ENCODE results near the gene DENND2A. TPM values are rescaled to one million over a fixed set of nuclear protein-coding genes. Genes with fewer than 3 reads are reported as not detected.

Gene DENND2A
- total RNA-seq, 1 experiment from 2014 or later, result 10.0 TPM

DNA sequence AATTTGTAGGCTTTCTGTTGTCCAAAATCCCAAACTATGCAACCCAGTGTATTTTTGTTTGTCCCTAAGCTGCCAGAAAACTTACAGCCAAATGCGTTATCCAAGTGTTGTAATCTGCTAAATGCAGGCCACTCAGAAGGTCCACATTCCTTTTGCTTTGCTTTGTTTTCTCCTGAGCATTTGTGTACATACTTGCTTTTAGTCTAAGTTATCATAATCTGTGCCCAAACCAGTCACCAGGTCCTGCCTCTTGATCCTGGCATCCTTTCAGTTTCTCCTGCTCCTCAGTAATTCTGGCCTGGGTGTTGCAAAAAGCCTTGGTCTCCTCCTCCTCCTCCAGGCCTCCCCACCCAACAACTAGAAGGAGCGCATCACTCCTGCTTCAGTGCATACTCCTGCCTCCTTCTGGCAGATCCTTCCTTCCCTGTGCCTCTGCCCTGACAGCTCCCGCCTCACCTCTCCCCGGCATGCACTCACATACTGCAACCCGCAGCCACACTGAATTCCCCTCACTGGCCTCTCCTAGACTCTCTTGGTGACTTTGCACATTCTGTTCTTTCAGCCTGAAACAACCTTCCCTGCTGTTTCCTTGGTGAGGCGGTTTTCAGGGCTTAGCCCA, 2.3 kb downstream of the DENND2A start:
- TF ChIP-seq, protein P1, sequence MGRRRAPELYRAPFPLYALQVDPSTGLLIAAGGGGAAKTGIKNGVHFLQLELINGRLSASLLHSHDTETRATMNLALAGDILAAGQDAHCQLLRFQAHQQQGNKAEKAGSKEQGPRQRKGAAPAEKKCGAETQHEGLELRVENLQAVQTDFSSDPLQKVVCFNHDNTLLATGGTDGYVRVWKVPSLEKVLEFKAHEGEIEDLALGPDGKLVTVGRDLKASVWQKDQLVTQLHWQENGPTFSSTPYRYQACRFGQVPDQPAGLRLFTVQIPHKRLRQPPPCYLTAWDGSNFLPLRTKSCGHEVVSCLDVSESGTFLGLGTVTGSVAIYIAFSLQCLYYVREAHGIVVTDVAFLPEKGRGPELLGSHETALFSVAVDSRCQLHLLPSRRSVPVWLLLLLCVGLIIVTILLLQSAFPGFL (CRISPR knock-in tag; IDR thresholded peaks at IDR 0.05; ENCODE audit: borderline replicate concordance), result no peak
- TF ChIP-seq, protein P2, sequence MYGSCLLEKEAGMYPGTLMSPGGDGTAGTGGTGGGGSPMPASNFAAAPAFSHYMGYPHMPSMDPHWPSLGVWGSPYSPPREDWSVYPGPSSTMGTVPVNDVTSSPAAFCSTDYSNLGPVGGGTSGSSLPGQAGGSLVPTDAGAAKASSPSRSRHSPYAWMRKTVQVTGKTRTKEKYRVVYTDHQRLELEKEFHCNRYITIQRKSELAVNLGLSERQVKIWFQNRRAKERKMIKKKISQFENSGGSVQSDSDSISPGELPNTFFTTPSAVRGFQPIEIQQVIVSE (CRISPR knock-in tag; IDR thresholded peaks at IDR 0.05; ENCODE audit: borderline replicate concordance), result no peak
- TF ChIP-seq, protein P3, sequence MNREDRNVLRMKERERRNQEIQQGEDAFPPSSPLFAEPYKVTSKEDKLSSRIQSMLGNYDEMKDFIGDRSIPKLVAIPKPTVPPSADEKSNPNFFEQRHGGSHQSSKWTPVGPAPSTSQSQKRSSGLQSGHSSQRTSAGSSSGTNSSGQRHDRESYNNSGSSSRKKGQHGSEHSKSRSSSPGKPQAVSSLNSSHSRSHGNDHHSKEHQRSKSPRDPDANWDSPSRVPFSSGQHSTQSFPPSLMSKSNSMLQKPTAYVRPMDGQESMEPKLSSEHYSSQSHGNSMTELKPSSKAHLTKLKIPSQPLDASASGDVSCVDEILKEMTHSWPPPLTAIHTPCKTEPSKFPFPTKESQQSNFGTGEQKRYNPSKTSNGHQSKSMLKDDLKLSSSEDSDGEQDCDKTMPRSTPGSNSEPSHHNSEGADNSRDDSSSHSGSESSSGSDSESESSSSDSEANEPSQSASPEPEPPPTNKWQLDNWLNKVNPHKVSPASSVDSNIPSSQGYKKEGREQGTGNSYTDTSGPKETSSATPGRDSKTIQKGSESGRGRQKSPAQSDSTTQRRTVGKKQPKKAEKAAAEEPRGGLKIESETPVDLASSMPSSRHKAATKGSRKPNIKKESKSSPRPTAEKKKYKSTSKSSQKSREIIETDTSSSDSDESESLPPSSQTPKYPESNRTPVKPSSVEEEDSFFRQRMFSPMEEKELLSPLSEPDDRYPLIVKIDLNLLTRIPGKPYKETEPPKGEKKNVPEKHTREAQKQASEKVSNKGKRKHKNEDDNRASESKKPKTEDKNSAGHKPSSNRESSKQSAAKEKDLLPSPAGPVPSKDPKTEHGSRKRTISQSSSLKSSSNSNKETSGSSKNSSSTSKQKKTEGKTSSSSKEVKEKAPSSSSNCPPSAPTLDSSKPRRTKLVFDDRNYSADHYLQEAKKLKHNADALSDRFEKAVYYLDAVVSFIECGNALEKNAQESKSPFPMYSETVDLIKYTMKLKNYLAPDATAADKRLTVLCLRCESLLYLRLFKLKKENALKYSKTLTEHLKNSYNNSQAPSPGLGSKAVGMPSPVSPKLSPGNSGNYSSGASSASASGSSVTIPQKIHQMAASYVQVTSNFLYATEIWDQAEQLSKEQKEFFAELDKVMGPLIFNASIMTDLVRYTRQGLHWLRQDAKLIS (CRISPR knock-in tag; IDR thresholded peaks at IDR 0.05; ENCODE audit: borderline replicate concordance), result no peak
- TF ChIP-seq SMAD4 (CRISPR knock-in tag; IDR thresholded peaks at IDR 0.05), result no peak
- TF ChIP-seq, protein P4, sequence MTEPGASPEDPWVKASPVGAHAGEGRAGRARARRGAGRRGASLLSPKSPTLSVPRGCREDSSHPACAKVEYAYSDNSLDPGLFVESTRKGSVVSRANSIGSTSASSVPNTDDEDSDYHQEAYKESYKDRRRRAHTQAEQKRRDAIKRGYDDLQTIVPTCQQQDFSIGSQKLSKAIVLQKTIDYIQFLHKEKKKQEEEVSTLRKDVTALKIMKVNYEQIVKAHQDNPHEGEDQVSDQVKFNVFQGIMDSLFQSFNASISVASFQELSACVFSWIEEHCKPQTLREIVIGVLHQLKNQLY (CRISPR knock-in tag; IDR thresholded peaks at IDR 0.05), result no peak
- no peak for TF ChIP-seq SP1 (CRISPR knock-in tag; conservative IDR thresholded peaks at IDR 0.05)
- TF ChIP-seq, protein P5, sequence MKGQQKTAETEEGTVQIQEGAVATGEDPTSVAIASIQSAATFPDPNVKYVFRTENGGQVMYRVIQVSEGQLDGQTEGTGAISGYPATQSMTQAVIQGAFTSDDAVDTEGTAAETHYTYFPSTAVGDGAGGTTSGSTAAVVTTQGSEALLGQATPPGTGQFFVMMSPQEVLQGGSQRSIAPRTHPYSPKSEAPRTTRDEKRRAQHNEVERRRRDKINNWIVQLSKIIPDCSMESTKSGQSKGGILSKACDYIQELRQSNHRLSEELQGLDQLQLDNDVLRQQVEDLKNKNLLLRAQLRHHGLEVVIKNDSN (CRISPR knock-in tag; IDR thresholded peaks at IDR 0.05), result no peak
- TF ChIP-seq, protein P6, sequence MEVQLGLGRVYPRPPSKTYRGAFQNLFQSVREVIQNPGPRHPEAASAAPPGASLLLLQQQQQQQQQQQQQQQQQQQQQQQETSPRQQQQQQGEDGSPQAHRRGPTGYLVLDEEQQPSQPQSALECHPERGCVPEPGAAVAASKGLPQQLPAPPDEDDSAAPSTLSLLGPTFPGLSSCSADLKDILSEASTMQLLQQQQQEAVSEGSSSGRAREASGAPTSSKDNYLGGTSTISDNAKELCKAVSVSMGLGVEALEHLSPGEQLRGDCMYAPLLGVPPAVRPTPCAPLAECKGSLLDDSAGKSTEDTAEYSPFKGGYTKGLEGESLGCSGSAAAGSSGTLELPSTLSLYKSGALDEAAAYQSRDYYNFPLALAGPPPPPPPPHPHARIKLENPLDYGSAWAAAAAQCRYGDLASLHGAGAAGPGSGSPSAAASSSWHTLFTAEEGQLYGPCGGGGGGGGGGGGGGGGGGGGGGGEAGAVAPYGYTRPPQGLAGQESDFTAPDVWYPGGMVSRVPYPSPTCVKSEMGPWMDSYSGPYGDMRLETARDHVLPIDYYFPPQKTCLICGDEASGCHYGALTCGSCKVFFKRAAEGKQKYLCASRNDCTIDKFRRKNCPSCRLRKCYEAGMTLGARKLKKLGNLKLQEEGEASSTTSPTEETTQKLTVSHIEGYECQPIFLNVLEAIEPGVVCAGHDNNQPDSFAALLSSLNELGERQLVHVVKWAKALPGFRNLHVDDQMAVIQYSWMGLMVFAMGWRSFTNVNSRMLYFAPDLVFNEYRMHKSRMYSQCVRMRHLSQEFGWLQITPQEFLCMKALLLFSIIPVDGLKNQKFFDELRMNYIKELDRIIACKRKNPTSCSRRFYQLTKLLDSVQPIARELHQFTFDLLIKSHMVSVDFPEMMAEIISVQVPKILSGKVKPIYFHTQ (CRISPR knock-in tag; IDR thresholded peaks at IDR 0.05), result no peak
- TF ChIP-seq, protein P7, sequence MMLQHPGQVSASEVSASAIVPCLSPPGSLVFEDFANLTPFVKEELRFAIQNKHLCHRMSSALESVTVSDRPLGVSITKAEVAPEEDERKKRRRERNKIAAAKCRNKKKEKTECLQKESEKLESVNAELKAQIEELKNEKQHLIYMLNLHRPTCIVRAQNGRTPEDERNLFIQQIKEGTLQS (CRISPR knock-in tag; conservative IDR thresholded peaks at IDR 0.05), result no peak
- no peak for TF ChIP-seq EMX1 (CRISPR knock-in tag; IDR thresholded peaks at IDR 0.05)
- no peak for TF ChIP-seq CREB1 (CRISPR knock-in tag; IDR thresholded peaks at IDR 0.05)
- TF ChIP-seq, protein P8, sequence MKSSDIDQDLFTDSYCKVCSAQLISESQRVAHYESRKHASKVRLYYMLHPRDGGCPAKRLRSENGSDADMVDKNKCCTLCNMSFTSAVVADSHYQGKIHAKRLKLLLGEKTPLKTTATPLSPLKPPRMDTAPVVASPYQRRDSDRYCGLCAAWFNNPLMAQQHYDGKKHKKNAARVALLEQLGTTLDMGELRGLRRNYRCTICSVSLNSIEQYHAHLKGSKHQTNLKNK (CRISPR knock-in tag; IDR thresholded peaks at IDR 0.05), result no peak
- TF ChIP-seq, protein P9, sequence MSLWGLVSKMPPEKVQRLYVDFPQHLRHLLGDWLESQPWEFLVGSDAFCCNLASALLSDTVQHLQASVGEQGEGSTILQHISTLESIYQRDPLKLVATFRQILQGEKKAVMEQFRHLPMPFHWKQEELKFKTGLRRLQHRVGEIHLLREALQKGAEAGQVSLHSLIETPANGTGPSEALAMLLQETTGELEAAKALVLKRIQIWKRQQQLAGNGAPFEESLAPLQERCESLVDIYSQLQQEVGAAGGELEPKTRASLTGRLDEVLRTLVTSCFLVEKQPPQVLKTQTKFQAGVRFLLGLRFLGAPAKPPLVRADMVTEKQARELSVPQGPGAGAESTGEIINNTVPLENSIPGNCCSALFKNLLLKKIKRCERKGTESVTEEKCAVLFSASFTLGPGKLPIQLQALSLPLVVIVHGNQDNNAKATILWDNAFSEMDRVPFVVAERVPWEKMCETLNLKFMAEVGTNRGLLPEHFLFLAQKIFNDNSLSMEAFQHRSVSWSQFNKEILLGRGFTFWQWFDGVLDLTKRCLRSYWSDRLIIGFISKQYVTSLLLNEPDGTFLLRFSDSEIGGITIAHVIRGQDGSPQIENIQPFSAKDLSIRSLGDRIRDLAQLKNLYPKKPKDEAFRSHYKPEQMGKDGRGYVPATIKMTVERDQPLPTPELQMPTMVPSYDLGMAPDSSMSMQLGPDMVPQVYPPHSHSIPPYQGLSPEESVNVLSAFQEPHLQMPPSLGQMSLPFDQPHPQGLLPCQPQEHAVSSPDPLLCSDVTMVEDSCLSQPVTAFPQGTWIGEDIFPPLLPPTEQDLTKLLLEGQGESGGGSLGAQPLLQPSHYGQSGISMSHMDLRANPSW (CRISPR knock-in tag; conservative IDR thresholded peaks at IDR 0.05; ENCODE audit: low read depth), result no peak
- no peak for TF ChIP-seq ZNF416 (CRISPR knock-in tag; IDR thresholded peaks at IDR 0.05)
- no peak for TF ChIP-seq ETV6 (CRISPR knock-in tag; IDR thresholded peaks at IDR 0.05)
- TF ChIP-seq, protein P10, sequence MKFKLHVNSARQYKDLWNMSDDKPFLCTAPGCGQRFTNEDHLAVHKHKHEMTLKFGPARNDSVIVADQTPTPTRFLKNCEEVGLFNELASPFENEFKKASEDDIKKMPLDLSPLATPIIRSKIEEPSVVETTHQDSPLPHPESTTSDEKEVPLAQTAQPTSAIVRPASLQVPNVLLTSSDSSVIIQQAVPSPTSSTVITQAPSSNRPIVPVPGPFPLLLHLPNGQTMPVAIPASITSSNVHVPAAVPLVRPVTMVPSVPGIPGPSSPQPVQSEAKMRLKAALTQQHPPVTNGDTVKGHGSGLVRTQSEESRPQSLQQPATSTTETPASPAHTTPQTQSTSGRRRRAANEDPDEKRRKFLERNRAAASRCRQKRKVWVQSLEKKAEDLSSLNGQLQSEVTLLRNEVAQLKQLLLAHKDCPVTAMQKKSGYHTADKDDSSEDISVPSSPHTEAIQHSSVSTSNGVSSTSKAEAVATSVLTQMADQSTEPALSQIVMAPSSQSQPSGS (CRISPR knock-in tag; IDR thresholded peaks at IDR 0.05; ENCODE audit: borderline replicate concordance, low read depth), result no peak
- Mint-ChIP-seq H3K4me3 (peak overlapping the region; percentile 97; the same call in 1 of the 2 replicates), H3K36me3 (no peaks in the 10 kb centered on the region), H3K9me3 (no peaks in the 10 kb centered on the region), H3K4me1 (peaks cover 47% of the 10 kb centered on the region), H3K27me3 (ENCODE audit: low read depth) (peaks cover 37% of the 10 kb centered on the region), H3K27ac (peak overlapping the region; percentile 9; the same call in 1 of the 2 replicates)
- peak; percentile 46 for ATAC-seq
- peak; percentile 40 for DNase-seq (ENCODE audit: low spot score)
- ChIA-PET POLR2A (no interaction called here), CTCF (interaction anchor here (0.5 to 2.1 kb wide), 7 partner anchors 9 to 130 kb away, joined by 3 to 12 read pairs (median 3); no protein-coding TSS in a partner anchor)
